ENCODE measurements around the gene NRXN2.

- TF ChIP-seq CTCF (IDR thresholded peaks at IDR 0.05; ENCODE audit: insufficient read depth, low read depth, low read length) = no peak
- no peak for TF ChIP-seq EZH2 (IDR thresholded peaks at IDR 0.05; ENCODE audit: insufficient read depth, low read length)
Measured at GRCh38 chr11:64563966-64564365, 159.0 kb downstream of the NRXN2 start.

All from astrocyte (in vitro differentiated cells and primary cell).